BLaER1 (cell line): ENCODE data around the gene PACSIN2.

Source experiments
- H3K27ac ChIP-seq: shearing (Covaris generic); formaldehyde crosslinking; 2 replicates; pipeline ENCODE4 v1.8.1; 2022
- H3K27me3 ChIP-seq: shearing (Covaris generic); formaldehyde crosslinking; 2 replicates; pipeline ENCODE4 v1.8.1; 2022
- H3K36me3 ChIP-seq: shearing (Covaris generic); formaldehyde crosslinking; 2 replicates; pipeline ENCODE4 v1.8.1; 2022
- H3K4me1 ChIP-seq: shearing (Covaris generic); formaldehyde crosslinking; 2 replicates; pipeline ENCODE4 v1.8.1; 2022
- H3K4me2 ChIP-seq: shearing (Covaris generic); formaldehyde crosslinking; 2 replicates; pipeline ENCODE4 v1.8.1; 2022
- H3K4me3 ChIP-seq: shearing (Covaris generic); formaldehyde crosslinking; 2 replicates; pipeline ENCODE4 v1.8.1; 2022
- H3K9ac ChIP-seq: shearing (Covaris generic); formaldehyde crosslinking; 2 replicates; pipeline ENCODE4 v1.8.1; 2022
- H3K9me3 ChIP-seq: shearing (Covaris generic); formaldehyde crosslinking; 2 replicates; pipeline ENCODE4 v1.8.1; 2022
- H4K20me1 ChIP-seq: shearing (Covaris generic); formaldehyde crosslinking; 2 replicates; pipeline ENCODE4 v1.8.1; 2022
- Cebpa-rat ChIP-seq: shearing (Covaris generic); IDR thresholded peaks from 2 replicates; pipeline ENCODE4 v1.8.1; 2022

The PACSIN2 gene

GRCh38 chr22:42862045-42862734, 152.8 kb downstream of the PACSIN2 start:
- Histone ChIP-seq H4K20me1 (no peaks in the 10 kb centered on the region), H3K9ac (no peak overlapping the region), H3K36me3 (no peaks in the 10 kb centered on the region), H3K27me3 (no peaks in the 10 kb centered on the region), H3K4me2 (peak overlapping the region; percentile 84), H3K4me3 (no peak overlapping the region), H3K9me3 (peaks cover 9% of the 10 kb centered on the region), H3K4me1 (peaks cover 50% of the 10 kb centered on the region), H3K27ac (no peak overlapping the region; the same call in 1 of the 2 replicates)
- TF ChIP-seq Cebpa-rat, result no peak

GRCh38 chr22:42860968-42861367, 154.0 kb downstream of the PACSIN2 start:
- Histone ChIP-seq H3K9me3 (peaks cover 9% of the 10 kb centered on the region), H3K4me2 (peak overlapping the region; percentile 84), H3K9ac (peak overlapping the region; percentile 47), H3K4me3 (no peak overlapping the region), H3K27me3 (no peaks in the 10 kb centered on the region), H3K27ac (peak overlapping the region; percentile 65), H3K36me3 (no peaks in the 10 kb centered on the region), H4K20me1 (peaks cover 5% of the 10 kb centered on the region), H3K4me1 (peaks cover 48% of the 10 kb centered on the region)
- no peak for TF ChIP-seq Cebpa-rat

GRCh38 chr22:42857845-42858481, 157.0 kb downstream of the PACSIN2 start:
- peaks cover 5% of the 10 kb centered on the region; the same call in 1 of the 2 replicates for H3K9me3 ChIP-seq
- no peaks in the 10 kb centered on the region for H3K27me3 ChIP-seq
- H4K20me1 ChIP-seq, result peaks cover 21% of the 10 kb centered on the region
- peaks cover 8% of the 10 kb centered on the region; the same call in 1 of the 2 replicates for H3K36me3 ChIP-seq
- peak overlapping the region; percentile 93 for H3K4me2 ChIP-seq
- no peak overlapping the region for H3K9ac ChIP-seq
- TF ChIP-seq Cebpa-rat, result no peak
- H3K27ac ChIP-seq, result no peak overlapping the region
- H3K4me3 ChIP-seq, result peak overlapping the region; percentile 79; the same call in 1 of the 2 replicates
- peaks cover 61% of the 10 kb centered on the region for H3K4me1 ChIP-seq

- Histone ChIP-seq H3K36me3 (peaks cover 8% of the 10 kb centered on the region; the same call in 1 of the 2 replicates), H3K4me3 (peak within 1 kb of the TSS; percentile 79), H4K20me1 (peaks cover 21% of the 10 kb centered on the region), H3K27ac (peak within 1 kb of the TSS; percentile 80), H3K4me1 (peaks cover 65% of the 10 kb centered on the region), H3K9ac (peak within 1 kb of the TSS; percentile 87), H3K4me2 (peak within 1 kb of the TSS; percentile 93), H3K27me3 (no peaks in the 10 kb centered on the region), H3K9me3 (no peaks in the 10 kb centered on the region)
- no peak for TF ChIP-seq Cebpa-rat
Observed at GRCh38 chr22:42856865-42857704, 157.9 kb downstream of the PACSIN2 start, which contains the start of gene ARFGAP3. Gene ARFGAP3 (minus strand): TSS chr22:42857273. CDS start chr22:42857182, 91 bp downstream.

- Histone ChIP-seq H3K36me3 (peaks cover 8% of the 10 kb centered on the region), H3K4me3 (peak overlapping the region; percentile 79), H3K9me3 (no peaks in the 10 kb centered on the region), H3K4me1 (peaks cover 58% of the 10 kb centered on the region), H3K4me2 (peak overlapping the region; percentile 93), H3K9ac (peak overlapping the region; percentile 87), H4K20me1 (peaks cover 25% of the 10 kb centered on the region), H3K27ac (peak overlapping the region; percentile 80), H3K27me3 (no peaks in the 10 kb centered on the region)
- TF ChIP-seq Cebpa-rat, result no peak
Observed at GRCh38 chr22:42856179-42856864, 158.6 kb downstream of the PACSIN2 start.

- Histone ChIP-seq H3K9ac (peak overlapping the region; percentile 87), H3K27ac (peak overlapping the region; percentile 80)
- TF ChIP-seq Cebpa-rat, result no peak
Observed at GRCh38 chr22:42855721-42856120, 159.2 kb downstream of the PACSIN2 start.

GRCh38 chr22:42855211-42855610, 159.7 kb downstream of the PACSIN2 start:
- no peak overlapping the region for H3K27ac ChIP-seq
- peak overlapping the region; percentile 87 for H3K9ac ChIP-seq
- peak overlapping the region; percentile 93 for H3K4me2 ChIP-seq
- H3K9me3 ChIP-seq, result no peaks in the 10 kb centered on the region
- H3K36me3 ChIP-seq, result peaks cover 8% of the 10 kb centered on the region
- H4K20me1 ChIP-seq, result peaks cover 36% of the 10 kb centered on the region
- H3K4me3 ChIP-seq, result no peak overlapping the region; the same call in 1 of the 2 replicates
- H3K27me3 ChIP-seq, result no peaks in the 10 kb centered on the region
- H3K4me1 ChIP-seq, result peaks cover 47% of the 10 kb centered on the region
- no peak for TF ChIP-seq Cebpa-rat

More at GRCh38 chr22:42855721-42856120, 159.2 kb downstream of the PACSIN2 start:
- Histone ChIP-seq H3K4me2 (peak overlapping the region; percentile 93), H3K27me3 (no peaks in the 10 kb centered on the region), H4K20me1 (peaks cover 31% of the 10 kb centered on the region), H3K4me1 (peaks cover 52% of the 10 kb centered on the region), H3K36me3 (peaks cover 8% of the 10 kb centered on the region), H3K9me3 (no peaks in the 10 kb centered on the region), H3K4me3 (peak overlapping the region; percentile 79)

GRCh38 chr22:42848941-42849550, 165.9 kb downstream of the PACSIN2 start:
- H3K9ac ChIP-seq, result no peak overlapping the region
- peaks cover 41% of the 10 kb centered on the region for H3K36me3 ChIP-seq
- no peaks in the 10 kb centered on the region for H3K9me3 ChIP-seq
- H3K27me3 ChIP-seq, result no peaks in the 10 kb centered on the region
- H3K4me3 ChIP-seq, result no peak overlapping the region
- peaks cover 48% of the 10 kb centered on the region for H4K20me1 ChIP-seq
- peaks cover 11% of the 10 kb centered on the region for H3K4me1 ChIP-seq
- H3K4me2 ChIP-seq, result no peak overlapping the region
- TF ChIP-seq Cebpa-rat, result no peak
- no peak overlapping the region for H3K27ac ChIP-seq
